Body of pancreas (tissue), 4 donors: ENCODE measurements around the gene GIGYF2. TPM values are rescaled to one million over a fixed set of nuclear protein-coding genes. Genes with fewer than 3 reads are reported as not detected.
A peak's percentile ranks its signal among the peaks of the same experiment; 100 is the strongest.

Experiments
- ATAC-seq: fragments of 150-250 bp; one replicate; pipeline ENCODE4 v1.9.1; 2016
- DNase-seq, 4 donors: peaks; one replicate each; pipeline ENCODE4 v3.0.0-alpha.2; 2019
- H3K27ac ChIP-seq, 4 donors: fragments of 200-600 bp; sonication (generic); 1 replicate in 3 of 4; 2 replicates in 1 of 4; pipeline versions ENCODE4 v1.5.1 to v1.6.1; 2016 to 2019; ENCODE audit warnings: mild to moderate bottlenecking in 1 of 4, mixed read lengths in 1 of 4, moderate library complexity in 1 of 4
- H3K27me3 ChIP-seq, 2 donors: fragments of 200-600 bp; sonication (generic); one replicate each; pipeline ENCODE4 v1.6.0; 2016; ENCODE audit warnings: mild to moderate bottlenecking in 1 of 2
- H3K36me3 ChIP-seq, 2 donors: fragments of 200-600 bp; sonication (generic); replicated peaks in 1 of 2; 2 replicates each; pipeline ENCODE4 v1.5.1; 2016; ENCODE audit warnings: low read depth in 2 of 2; ENCODE audit not compliant: insufficient read depth in 1 of 2
- H3K4me1 ChIP-seq: fragments of 200-600 bp; sonication (generic); one replicate; pipeline ENCODE4 v1.6.0; 2016
- H3K4me3 ChIP-seq, 2 donors: fragments of 200-600 bp; sonication (generic); 1 replicate in 1 of 2; 2 replicates in 1 of 2; pipeline ENCODE4 v1.5.1; 2016 to 2019
- H3K9me3 ChIP-seq, 3 donors: fragments of 200-600 bp; sonication (generic); 1 replicate in 2 of 3; 2 replicates in 1 of 3; pipeline ENCODE4 v1.5.1; 2016
- CTCF ChIP-seq, 7 experiments: fragments of 450-650 bp in 4 of 7; fragments of 200-600 bp in 3 of 7; sonication (generic) in 3 of 7; IDR thresholded peaks; one replicate each; pipeline ENCODE4 v1.5.1; 2016 to 2019; ENCODE audit warnings: antibody characterized with exemption in 7 of 7
- POLR2A ChIP-seq, 3 donors: fragments of 450-650 bp; IDR thresholded peaks; one replicate each; pipeline ENCODE4 v1.6.1; 2016; ENCODE audit warnings: antibody characterized with exemption in 3 of 3, mild to moderate bottlenecking in 2 of 3
- WGBS, 2 donors: methylation state at CpG; one replicate each; pipeline ENCODE4 v1.1.5; 2017; 5-methylcytosine and 5-hydroxymethylcytosine counted together
- intact Hi-C: fragments of 100-400 bp; cut with DNase I; formaldehyde crosslinking; loops from one replicate; pipeline ENCODE4 v1.15.1; 2023
- total RNA-seq, 2 donors: library from RNA; depleted of rRNA; stranded (reverse); fragments of >200 nt; gene quantifications; one replicate each; pipeline ENCODE4 v1.1.0, GENCODE V29; 2016

GIGYF2 gene
- total RNA-seq, 2 donors from 2014 or later: 66.2 to 107 TPM

DNA sequence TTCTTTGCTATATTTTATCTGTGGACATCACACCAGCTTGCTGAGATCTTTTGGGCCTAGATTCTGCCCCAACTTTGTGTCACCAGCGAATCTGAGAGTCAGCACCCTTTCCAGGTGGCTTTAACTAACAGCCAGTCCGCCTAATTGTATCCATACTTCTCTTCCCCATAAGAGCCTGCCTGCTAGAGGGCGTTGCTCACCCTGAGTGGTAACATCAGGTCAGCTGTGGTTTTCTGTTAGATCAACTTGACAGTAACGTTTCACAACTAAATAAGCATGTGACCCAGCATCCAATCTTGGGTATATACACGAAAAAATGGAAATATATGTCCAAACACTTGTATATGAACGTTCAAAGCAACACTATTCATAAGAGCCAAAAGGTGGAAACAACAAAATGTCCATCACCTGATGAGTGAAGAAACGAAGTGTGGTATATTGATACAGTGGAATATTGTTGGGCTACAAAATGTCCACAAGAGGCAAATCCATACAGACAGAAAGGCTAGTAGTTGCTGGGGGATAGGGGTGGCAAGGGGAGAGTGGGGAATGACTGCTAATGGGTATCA, 38.8 kb upstream of the GIGYF2 start:
- no peak for DNase-seq
- no peak overlapping the region for H3K4me3 ChIP-seq
- no peaks in the 10 kb centered on the region for H3K36me3 ChIP-seq
- ATAC-seq: no peak
- H3K27ac ChIP-seq: no peak overlapping the region
- 36 to 52% methylated on average over 7 of the region's 7 CpGs for WGBS, 2 donors
- no peaks in the 10 kb centered on the region for H3K4me1 ChIP-seq
- no peaks in the 10 kb centered on the region for H3K27me3 ChIP-seq
- intact Hi-C loops: no loop called here
- H3K9me3 ChIP-seq: no peaks in the 10 kb centered on the region
- TF ChIP-seq CTCF (IDR thresholded peaks at IDR 0.05) (peak in 1 of 7 experiments; percentile 5), POLR2A (IDR thresholded peaks at IDR 0.05) (no peak)

DNA sequence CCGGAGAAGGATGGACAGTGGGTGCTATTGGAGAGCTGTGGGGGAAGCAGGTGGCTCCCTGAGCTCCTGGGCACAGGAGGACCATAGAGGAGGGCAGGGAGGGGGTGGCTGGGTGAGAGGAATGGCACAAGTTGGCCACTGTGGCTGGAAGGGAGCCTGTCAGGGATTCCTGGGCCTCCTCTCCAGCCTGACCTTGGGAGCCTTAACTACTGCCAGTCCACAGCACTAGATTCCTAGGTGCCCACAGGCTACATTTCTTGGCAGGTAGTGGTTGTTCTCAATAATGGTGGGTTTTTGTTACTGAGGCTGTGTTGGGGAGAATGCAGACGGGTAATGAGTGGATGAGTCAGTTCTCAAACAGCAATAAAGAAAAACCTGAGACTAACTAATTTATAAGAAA, 37.8 kb upstream of the GIGYF2 start:
- DNase-seq (no peak), ATAC-seq (no peak)
- intact Hi-C loops: no loop called here
- H3K36me3 ChIP-seq: no peaks in the 10 kb centered on the region
- TF ChIP-seq POLR2A (IDR thresholded peaks at IDR 0.05) (no peak), CTCF (IDR thresholded peaks at IDR 0.05) (no peak)
- H3K9me3 ChIP-seq: no peaks in the 10 kb centered on the region
- H3K27me3 ChIP-seq: no peaks in the 10 kb centered on the region
- 80 to 86% methylated on average over 2 of the region's 2 CpGs for WGBS, 2 donors
- H3K27ac ChIP-seq: no peak overlapping the region
- H3K4me3 ChIP-seq: no peak overlapping the region
- H3K4me1 ChIP-seq: no peaks in the 10 kb centered on the region

- ATAC-seq: no peak
- Histone ChIP-seq H3K9me3 (no peaks in the 10 kb centered on the region), H3K4me1 (peaks cover 2% of the 10 kb centered on the region), H3K4me3 (no peak overlapping the region), H3K36me3 (no peaks in the 10 kb centered on the region), H3K27ac (no peak overlapping the region), H3K27me3 (no peaks in the 10 kb centered on the region)
- TF ChIP-seq CTCF (IDR thresholded peaks at IDR 0.05) (no peak), POLR2A (IDR thresholded peaks at IDR 0.05) (no peak)
- DNase-seq: no peak
- WGBS, 2 donors: 87 to 91% methylated on average over 15 to 16 of the region's 16 CpGs
- intact Hi-C loops: no loop called here
Observed at GRCh38 chr2:232662486-232663260, 34.5 kb upstream of the GIGYF2 start.

- Histone ChIP-seq H3K27me3 (no peaks in the 10 kb centered on the region), H3K36me3 (no peaks in the 10 kb centered on the region), H3K4me3 (no peak overlapping the region), H3K9me3 (no peaks in the 10 kb centered on the region), H3K4me1 (peaks cover 9% of the 10 kb centered on the region), H3K27ac (no peak overlapping the region)
- no peak for TF ChIP-seq CTCF (IDR thresholded peaks at IDR 0.05)
- intact Hi-C loops: no loop called here
- no peak for DNase-seq
- WGBS, 2 donors: 86 to 90% methylated on average over 6 to 7 of the region's 7 CpGs
- no peak for ATAC-seq
Observed at GRCh38 chr2:232666051-232666805, 30.9 kb upstream of the GIGYF2 start.
